ENCODE data around the gene CTTN.

DNA sequence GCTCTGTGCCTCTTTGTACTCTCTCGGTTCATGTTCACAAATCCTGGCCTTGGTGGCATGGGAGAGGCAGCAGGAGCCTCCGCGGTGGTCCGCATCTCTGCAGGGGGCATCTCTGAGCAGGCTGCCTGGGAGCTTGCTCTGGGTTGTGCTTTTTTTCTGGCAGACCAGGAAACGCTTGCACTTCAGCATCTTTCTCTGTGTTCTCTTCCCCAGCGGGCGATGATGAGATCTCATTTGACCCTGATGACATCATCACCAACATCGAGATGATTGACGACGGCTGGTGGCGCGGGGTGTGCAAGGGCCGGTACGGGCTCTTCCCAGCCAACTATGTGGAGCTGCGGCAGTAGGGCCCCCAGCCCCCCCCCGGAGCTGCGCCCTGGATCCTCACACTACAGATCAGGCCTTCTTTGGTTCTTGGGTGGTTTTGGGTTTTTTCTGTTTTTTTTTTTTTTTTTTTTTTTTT is 36.5 kb downstream of the CTTN start:
- TF ChIP-seq SUZ12 (IDR thresholded peaks at IDR 0.05; ENCODE audit: extremely low read depth, insufficient read depth, insufficient read length), result no peak
- no peak for TF ChIP-seq ZNF274 (IDR thresholded peaks at IDR 0.05; ENCODE audit: low read depth, low read length)

Data from NT2/D1 (cell line).